GM13976 (cell line): Measurements from ENCODE around the gene DDR2.

Experiments used
- DNase-seq: peaks from one replicate; pipeline ENCODE4 v3.0.0; 2012; ENCODE audit warnings: low spot score
- in situ Hi-C: fragments of 300-500 bp; cut with MboI; formaldehyde crosslinking; loops from one replicate; pipeline ENCODE4 v1.12.0; 2022; ENCODE audit warnings: low sequenced_read_pairs, mixed read lengths, inconsistent platforms; ENCODE audit not compliant: unreplicated experiment
- TF ChIP-seq, protein P1 (sequence below): IDR thresholded peaks from 2 replicates; pipeline ENCODE4 v1.5.1; 2012; ENCODE audit warnings: borderline replicate concordance, mild to moderate bottlenecking; ENCODE audit not compliant: insufficient read depth; ENCODE audit errors: extremely low read depth, missing control alignments, control extremely low read depth

DDR2 gene

DNA sequence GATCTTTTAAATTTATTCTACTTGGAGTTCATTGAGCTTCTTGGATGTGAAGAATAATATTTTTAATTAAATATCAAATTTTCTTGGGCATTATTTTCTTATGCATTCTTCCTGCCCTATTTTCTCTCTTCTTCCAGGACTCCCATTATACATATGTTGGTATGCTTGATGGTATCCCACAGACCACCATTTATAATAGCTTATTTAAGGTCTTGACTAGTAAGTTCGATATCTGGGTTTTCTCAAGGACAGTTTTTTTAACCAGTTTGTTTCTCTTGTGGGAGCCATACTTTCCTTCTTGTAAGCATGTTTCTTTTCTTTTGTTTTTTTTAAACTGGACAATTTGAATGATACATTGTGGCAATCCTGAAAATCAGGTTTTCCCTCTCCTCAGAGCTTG, 15.4 kb upstream of the DDR2 start:
- TF ChIP-seq, protein P1, sequence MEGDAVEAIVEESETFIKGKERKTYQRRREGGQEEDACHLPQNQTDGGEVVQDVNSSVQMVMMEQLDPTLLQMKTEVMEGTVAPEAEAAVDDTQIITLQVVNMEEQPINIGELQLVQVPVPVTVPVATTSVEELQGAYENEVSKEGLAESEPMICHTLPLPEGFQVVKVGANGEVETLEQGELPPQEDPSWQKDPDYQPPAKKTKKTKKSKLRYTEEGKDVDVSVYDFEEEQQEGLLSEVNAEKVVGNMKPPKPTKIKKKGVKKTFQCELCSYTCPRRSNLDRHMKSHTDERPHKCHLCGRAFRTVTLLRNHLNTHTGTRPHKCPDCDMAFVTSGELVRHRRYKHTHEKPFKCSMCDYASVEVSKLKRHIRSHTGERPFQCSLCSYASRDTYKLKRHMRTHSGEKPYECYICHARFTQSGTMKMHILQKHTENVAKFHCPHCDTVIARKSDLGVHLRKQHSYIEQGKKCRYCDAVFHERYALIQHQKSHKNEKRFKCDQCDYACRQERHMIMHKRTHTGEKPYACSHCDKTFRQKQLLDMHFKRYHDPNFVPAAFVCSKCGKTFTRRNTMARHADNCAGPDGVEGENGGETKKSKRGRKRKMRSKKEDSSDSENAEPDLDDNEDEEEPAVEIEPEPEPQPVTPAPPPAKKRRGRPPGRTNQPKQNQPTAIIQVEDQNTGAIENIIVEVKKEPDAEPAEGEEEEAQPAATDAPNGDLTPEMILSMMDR: no peak
- in situ Hi-C loops: loop anchor here (25.0 kb wide), 1 partner anchor 170 kb away; the partner anchor contains the start of gene HSD17B7

DNA sequence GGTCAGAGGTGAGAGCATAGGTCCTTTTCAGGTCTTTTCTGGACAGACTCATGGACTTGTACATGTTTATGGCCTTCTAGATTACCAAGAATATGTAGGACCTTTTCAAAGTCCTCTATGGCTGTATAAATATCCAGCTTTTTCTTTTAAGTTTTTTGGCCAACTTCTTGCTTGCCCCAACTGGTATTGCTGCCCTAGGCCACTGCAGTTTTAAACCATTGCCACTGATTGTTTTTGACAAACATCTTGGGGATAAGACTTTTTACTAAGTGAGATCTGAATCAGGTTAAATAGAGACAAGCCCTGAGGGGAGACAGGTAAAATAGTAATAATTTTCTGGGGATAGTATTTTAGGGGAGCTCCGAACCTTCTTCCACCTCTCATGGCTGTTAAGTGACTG, 14.8 kb upstream of the DDR2 start:
- TF ChIP-seq, protein P1: no peak
- in situ Hi-C loops: loop anchor here (25.0 kb wide), 1 partner anchor 170 kb away; the partner anchor contains the start of gene HSD17B7
- DNase-seq: no peak

More for the DNA sequence above, 15.4 kb upstream of the DDR2 start:
- no peak for DNase-seq

DNA sequence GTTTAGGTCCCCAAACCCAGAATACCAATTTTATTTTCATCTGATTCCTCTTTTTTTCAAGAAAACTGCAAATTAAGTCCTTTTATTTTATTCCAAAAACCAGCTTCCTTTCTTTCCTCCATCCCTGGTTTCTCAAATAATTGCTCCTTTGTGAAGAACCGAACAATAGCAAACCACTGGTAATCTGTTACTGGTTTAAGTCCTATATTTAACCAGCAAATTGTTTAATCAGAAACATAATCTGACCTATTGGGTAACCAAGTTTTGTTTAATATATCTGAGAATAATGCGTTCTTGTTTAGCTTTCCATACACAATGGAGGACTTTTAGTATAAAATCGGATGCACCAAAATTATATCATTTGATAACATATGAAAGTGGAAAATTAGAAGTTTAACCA, 13.2 kb upstream of the DDR2 start:
- in situ Hi-C loops: loop anchor here (25.0 kb wide), 1 partner anchor 168 kb away; the partner anchor contains the start of gene HSD17B7
- TF ChIP-seq, protein P1: no peak

DNA sequence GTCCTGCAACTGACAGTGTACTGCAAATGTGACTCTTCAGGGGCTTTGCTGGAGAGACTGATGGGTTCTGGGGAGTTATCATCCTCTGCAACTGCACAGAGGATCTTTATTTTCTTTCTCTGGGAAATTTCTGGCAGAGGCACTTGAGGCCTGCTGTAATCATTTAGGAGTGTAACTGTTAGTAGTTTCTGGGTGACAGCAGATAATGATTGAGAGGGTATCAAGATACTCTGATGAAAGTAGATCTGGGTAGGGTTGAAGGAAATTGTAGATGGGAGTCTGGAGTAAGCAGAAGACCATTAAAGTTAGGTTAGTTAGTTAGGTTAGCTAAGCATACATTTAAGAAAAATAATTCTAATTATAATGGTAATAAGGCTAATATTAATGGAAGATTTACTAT, 11.0 kb upstream of the DDR2 start:
- TF ChIP-seq, protein P1: no peak
- in situ Hi-C loops: loop anchor here (25.0 kb wide), 1 partner anchor 166 kb away; the partner anchor contains the start of gene HSD17B7
- no peak for DNase-seq

More for the DNA sequence above, 13.2 kb upstream of the DDR2 start:
- no peak for DNase-seq

DNA sequence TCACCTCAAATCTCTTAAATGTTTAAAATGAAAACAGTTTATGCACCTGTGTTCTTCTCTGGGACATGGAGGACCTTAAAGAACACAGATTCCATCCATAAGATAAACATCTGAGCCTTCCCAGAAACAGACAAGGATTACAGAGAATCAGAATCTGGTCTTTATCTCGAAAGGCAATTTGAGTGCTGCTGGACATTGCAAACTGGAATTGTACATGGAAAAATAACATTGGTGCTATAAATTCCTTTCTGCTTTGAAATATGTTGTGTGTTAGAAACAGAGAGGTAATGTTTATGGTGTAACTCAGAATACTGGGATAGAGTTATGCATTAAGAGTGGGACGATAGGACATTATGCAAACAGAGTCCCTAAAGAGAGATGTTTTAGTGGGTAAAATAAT, 6.6 kb upstream of the DDR2 start:
- TF ChIP-seq, protein P1: no peak
- in situ Hi-C loops: no loop called here

DNA sequence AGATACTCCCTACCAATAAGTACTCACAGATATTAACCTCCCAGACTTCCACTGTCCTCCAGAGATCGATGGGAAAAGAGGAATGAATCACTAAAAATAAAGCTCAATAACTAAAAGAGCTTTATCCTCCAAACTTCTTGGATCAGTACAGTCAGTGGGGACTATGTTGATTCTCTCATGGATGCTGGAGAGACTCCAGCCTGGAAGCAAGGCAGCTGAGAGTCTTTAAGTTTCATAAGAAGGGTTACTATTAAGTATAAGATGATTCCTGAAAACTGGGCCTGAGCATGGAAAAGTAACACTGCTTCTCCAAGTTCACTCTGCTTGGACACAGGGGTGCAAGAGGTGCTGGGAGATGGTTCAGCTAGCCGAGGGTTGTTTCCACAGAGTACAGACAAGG, 6.2 kb upstream of the DDR2 start:
- TF ChIP-seq, protein P1: no peak
- in situ Hi-C loops: no loop called here
- no peak for DNase-seq

More for the DNA sequence above, 6.6 kb upstream of the DDR2 start:
- DNase-seq: no peak
